NCI-H1417 treated with DMSO at 0.1 percent for 48 hours (cell line): ENCODE data around the gene FRRS1.
A peak's percentile ranks its signal among the peaks of the same experiment; 100 is the strongest.

ENCODE experiments used
- DNase-seq: peaks from one replicate; lab custom pipeline; 2025; lab: John Stamatoyannopoulos, UW

FRRS1 gene

DNA sequence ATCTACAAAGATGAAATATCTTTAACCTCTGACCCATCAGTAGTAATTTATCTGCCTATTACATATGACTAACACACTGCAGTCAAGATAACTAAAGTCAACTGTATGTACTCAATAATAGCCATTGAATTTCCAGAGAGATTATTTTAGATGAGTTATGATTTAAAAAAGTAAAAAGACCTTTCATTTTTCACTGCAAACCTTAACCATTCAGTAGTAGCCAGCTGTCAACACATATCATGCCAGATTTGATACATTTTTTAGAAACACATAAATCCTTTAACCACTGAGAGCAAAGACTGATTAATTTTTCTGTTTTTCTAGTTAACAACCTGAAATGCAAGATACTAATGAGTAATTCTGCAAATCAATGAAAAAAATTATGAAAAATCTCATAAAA, 89.6 kb downstream of the FRRS1 start:
- DNase-seq, result no peak

DNA sequence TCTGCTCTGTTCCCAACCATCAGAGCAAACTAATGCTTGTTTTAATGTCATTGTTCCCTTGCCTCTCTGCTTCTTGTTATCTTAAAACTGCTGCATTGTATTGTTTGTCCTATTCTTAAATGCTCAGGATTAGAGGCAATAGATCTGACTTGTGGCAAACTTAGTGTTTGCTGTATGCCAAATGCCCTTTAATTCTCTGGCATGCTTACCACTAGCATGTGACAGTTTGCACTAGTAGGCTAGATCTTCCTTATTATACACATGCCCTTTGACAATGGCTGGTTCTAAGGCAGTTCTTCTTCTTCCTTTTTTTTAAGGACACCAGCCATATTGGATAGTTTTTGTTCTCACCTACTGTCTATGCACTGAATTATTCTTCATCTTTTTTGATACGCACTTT, 90.4 kb downstream of the FRRS1 start:
- no peak for DNase-seq

DNA sequence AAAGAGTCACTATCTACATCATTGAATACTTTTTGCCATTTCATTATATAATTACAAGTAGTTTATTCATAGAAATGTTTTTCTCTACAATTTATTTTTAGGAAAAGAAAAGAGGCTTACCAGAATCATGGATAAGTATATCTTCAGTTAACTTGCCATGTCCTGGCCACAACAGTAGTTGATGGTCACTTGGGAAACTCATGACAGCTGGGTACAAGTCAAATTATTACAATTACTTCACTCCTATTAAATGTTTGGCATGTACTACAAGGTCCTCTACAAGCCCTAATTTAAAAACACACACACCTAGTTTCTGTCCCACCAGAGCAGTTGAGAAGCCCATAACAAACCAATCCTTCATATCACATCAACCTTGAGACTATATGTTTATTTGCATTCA, 91.1 kb downstream of the FRRS1 start:
- no peak for DNase-seq

DNA sequence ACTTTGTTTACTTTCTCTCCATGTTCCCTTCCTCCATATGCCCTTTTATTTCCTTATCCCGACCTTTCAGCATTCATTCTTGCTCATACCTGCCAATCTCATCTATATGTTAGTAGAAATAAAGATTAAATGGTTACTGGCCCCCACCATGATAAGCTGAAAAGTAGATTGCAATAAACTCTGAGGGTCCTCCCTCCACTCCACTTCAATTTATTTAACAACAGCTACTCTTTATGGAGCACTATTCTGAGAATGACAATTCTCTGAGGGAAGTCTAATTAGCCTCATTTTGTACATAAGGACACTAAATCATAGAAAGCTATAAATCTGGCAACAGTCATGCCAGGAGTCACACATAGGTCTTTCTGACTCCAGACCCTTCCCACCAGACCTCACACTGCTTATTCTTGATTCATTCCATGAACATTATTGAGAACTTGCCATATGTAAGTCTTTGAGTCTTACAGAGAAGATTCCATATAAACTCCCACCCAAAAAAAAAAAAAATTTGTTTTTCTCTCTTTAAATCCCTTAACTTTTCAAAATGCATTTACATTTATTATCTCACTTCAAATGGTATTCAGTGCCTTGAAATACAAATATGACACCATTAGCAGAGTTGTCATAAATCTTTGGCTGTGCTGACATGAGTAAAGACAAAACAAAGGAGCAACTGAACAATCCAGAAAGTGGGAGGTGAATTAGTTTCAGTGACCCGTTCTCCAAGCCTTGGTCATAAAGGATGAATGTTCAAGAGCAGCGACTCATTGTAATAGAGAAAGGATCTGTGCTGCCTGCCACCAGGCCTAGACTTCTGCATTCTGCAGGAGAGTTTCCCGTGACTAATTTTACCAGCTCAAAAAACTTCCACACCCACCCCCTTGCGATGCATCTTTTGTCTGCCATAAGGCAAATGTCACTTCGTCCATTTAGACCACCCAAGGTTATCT, 92.0 kb downstream of the FRRS1 start:
- DNase-seq, result peak; percentile 86

DNA sequence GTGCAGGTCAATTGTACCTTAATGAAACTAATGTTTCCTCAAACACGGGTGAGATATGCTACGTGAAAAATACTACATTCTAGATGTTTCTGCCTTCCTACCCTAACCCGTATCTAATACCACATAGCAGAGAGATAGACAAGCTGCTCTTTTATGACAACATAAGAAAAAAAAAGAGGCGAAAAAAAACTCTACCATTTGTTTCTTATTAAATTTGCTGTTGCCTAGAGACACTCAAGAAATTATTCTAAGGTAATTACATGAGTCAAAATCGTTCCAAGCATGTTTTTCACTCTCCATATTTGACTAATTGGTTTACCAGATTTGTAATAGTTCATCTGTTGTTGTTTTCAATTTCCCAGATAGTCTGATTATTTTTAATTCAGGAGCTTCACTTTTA, 93.1 kb downstream of the FRRS1 start:
- DNase-seq, result no peak

DNA sequence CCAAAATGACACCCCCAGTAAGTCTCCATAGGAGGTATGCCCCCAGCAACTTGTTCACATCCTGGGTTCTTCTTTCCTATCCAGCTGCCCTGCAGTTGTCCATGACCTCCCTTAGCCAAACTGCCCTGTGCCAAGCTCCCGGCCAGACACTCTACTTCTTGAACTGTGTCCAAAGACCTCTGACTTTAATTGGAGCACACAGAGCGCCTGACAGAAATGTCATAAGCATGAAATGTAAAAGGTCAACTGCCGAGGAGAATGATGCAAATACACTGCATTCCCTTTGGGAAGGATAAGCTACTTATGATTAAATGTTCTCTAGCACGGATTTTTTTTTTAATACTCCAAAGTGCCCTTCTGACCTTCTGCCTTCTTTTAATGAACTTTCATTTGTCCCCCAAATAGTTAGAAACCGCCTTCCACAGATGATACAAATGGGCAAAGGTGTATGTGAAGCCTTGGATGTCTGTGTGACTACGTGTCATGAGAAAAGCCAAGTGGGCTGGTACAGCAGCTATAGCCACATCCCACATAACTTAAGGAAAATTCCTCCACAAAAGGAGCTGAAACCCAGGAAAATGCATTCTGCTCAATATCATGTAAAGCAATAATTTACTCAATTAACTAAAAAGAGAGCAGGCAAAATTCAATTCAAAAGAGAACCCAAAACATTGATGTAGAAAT, 93.8 kb downstream of the FRRS1 start:
- no peak for DNase-seq

DNA sequence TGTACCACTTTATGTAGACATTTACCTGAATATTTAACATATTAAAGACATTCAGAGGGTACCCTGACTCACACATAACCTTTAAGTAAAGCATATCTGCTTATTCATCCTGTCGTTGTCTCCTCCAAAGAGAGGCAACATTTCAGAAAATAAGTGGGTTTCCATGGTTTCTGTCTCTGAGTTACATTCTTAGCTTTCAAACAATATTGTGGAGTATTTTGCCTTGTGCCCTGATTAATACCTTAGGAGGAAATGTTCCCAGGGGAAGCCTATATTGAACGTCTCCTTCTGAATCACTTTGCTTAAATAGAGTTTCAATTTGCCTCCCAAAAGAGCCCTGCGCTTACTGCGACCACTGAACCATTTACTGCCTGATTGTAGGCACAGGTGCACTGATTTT, 94.4 kb downstream of the FRRS1 start:
- no peak for DNase-seq

DNA sequence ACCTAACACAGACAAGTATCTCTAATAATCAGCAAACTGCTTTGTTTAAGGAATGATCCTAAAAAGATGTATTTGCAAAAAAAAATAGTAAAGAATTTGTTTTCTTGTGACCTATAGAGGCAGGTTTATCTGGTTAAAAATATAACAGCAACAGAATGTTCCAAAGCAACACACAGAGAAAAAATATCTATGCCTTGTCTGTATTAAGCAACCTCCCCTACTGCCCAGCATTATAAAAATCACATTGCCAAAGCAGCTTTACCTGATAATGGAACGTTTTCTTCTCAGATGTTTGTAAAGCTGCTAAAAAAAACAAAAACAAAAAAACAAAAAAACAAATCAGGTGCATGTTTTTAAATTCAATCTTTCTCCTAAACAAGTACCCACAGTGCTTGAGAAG, 95.9 kb downstream of the FRRS1 start:
- no peak for DNase-seq

DNA sequence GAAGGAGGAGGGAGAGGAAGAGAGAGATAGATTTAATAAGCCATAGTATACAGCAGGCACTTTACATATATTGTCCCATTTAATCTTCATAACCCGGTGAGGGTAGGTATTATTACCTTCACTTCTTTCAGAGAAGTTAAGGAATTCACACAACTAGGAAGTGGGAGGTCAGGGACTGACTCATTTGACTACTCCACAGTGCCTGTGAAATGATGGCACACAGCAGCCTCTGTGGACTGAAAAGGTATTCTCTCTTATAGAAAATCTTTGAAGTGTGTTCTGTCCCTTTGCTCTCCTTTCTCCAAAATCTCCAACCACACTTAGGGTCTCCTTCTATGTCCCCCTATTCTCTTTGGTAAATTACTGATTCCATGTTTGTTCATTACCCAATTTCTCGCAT, 96.6 kb downstream of the FRRS1 start:
- DNase-seq, result no peak

DNA sequence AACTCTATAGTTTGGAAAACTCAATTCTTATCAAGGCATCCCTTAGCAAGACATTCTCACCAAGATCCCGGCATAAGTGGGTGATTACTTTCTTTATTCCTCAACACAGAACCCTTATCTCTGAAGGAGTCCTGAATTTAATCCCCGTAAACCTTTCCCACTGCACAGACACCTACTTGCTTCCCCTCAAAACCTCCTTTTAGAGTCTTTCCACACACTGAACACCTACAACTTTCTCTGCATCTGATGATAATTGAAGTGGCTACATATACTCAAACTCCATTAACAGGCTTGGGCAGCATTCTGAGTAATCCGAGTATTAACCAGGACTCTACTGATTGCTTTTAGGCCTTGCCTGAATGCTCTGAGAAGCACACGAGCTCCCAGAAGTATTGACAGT, 97.1 kb downstream of the FRRS1 start:
- no peak for DNase-seq

DNA sequence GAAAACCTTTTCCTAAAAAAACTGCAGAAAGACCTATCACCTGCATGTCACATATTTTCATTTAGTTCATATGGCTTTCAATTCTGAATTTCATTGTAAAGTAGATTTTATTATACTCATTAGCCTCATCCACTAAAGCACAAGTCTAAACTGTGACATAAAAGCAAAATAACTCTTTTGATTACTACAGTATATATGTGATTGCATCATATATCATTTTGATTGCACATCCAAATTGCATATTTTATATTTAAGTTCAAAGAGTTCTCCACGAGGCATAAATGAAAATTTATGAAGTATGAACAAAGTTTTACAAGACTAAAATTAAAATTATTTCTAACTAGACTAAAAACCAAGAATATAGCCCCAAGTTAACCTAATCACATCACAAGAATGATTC, 101.2 kb downstream of the FRRS1 start:
- DNase-seq, result no peak

DNA sequence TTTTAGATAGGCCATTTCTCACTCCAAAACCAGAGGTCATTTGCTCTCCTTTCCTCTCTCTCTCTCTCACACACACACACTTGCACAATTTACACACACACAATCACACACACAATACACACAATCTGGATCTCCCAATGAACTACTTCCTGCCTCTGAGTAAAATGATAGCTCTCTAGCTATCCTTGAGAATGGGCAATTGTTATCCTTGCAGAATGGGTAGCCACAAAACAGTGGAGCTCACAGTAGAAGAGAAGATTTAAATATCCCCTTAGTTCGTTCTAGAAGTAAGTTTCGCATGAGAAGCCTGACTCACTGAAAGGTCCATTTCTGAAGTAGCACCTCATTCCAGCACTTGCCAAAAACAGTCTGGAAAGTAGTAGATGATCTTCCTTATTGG, 102.9 kb downstream of the FRRS1 start:
- DNase-seq, result no peak

DNA sequence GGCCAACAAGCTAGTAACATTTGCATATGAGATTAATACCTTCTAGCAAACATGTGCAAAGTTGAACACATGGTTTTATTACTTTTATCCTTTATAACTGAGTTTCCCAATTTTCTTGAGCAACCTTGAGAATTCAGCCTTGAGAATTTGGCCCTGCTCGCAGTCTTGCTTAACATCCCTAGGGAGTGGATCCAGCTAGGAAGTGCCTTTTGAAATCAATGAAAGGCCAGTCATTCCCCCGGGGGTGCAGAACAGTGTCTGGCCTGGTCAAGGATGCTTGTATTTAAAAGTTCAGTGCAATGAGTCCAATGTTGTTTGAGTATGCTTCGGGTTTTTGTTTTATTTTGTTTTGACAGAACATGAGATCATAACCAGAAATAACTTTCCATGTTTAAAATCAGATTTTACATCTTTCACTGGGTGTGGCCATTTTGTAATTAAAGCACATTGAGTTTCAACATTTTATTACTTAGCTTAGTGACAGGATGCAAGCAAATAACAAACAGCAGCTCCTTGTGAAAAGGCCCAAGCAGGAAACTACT, 103.8 kb downstream of the FRRS1 start:
- DNase-seq, result no peak

DNA sequence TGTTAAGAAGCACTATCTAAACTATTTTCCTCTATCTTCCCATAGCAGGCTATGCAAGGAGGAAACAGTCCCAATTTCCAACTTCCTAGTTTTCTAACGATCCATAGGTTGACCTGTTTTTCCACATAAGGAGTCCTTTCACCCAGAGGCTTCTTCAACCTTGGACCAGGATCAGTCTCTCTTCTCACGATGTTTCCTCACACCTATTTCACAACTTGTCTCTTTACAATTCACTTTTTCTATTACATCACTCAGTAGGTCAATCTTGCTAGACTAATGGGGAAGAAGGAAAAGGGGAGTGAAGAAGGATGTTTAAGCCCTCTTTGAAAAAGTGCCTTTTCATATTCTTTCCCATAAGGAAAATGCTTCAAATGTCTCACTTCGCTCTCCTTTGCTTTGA, 104.7 kb downstream of the FRRS1 start:
- DNase-seq, result no peak

DNA sequence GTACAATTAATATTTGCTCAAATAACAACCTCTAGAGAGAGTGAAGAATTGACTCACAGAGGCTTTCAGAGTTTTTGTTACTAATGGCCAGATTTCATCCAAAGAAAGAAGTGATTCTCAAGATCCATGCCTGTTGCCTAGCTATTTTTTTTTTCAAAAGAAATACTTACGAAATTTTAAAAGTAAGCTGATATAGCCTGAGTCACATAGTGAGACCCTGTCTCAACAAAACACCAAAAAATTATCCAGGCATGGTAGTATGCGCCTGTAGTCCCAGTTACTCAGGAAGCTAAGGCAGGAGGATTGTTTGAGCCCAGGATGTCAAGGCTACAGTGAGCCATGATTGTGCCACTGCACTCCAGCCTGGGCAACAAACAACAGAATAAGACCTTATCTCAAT, 105.9 kb downstream of the FRRS1 start:
- no peak for DNase-seq

DNA sequence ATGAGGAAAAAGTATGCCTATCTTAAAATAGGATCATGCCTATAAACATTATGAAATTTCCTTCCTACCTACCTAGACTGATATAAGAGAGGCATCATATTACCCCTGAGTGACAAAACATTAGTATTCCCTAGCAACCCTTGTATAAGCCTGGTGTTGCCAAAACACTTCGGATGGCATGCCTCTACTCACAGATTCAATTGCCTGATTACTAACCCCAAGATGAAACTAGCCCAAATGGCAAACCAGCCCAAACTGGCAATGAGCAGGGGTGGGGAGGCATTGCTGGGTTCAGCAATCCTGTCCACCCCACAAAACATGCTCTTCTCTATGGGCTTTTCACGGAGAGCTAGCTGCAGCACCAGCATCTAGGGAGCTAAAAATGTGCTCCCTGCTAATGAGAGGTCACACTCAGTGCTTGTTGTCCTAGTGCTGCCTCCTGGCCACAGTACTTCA, 106.7 kb downstream of the FRRS1 start:
- no peak for DNase-seq
